ENCODE data around the gene NPIPB9. TPM values are rescaled to one million over a fixed set of nuclear protein-coding genes. Genes with fewer than 3 reads are reported as not detected.
"Not testable (repeated sequence)": the region's sequence is repeated elsewhere in the genome, so short reads cannot be mapped to it uniquely, and the experiment has no call there.

NPIPB9 gene
- total and polyA plus RNA-seq, 4 donors = 0.35 to 5.5 (median 1.8) TPM

DNA sequence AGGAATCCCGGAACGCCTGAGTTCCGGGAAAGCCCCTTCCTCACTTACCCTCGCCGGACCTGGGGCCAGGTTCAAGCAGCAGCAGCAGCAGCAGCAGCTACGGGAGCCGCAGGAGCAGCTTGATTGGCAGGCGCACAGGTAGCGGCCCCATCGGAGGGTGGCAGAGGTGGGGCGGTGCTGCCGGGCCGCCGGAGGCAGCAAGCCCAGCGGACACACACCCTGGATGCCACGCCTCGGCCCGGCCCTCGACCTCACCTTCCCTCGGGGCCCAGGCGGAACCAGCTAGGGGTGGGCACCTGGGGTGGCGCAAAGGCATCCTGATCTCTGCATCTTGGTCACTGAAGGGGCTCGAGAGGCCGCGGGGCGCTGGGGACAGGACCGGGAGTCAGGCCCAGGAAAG, 11.0 kb upstream of the NPIPB9 start:
- H3K36me3 ChIP-seq (ENCODE audit: control insufficient read depth in 4 of 4, insufficient read depth in 4 of 4, low read length in 4 of 4); H3K9ac ChIP-seq (ENCODE audit: insufficient read depth in 1 of 2, low read length in 2 of 2); H3K27ac ChIP-seq (ENCODE audit: low read depth in 1 of 2, low read length in 1 of 2); DNase-seq; H3K27me3 ChIP-seq (ENCODE audit: control insufficient read depth in 3 of 3, insufficient read depth in 3 of 3, low read length in 2 of 3); H3K4me3 ChIP-seq; H3K4me1 ChIP-seq (ENCODE audit: control insufficient read depth in 5 of 5, insufficient read depth in 5 of 5, low read length in 5 of 5); H3K9me3 ChIP-seq (ENCODE audit: control insufficient read depth in 4 of 4, insufficient read depth in 3 of 4, low read length in 3 of 4); ATAC-seq (ENCODE audit: insufficient read depth, low FRiP score): not testable (repeated sequence)
- WGBS, 2 donors = 6% methylated on average over 9 of the region's 27 CpGs; no CpG with 5 or more reads in 1 of the 2 donors

- H3K27me3 ChIP-seq (ENCODE audit: control insufficient read depth in 3 of 3, insufficient read depth in 3 of 3, low read length in 2 of 3); H3K9me3 ChIP-seq (ENCODE audit: control insufficient read depth in 4 of 4, insufficient read depth in 3 of 4, low read length in 3 of 4); H3K4me3 ChIP-seq; H3K4me1 ChIP-seq (ENCODE audit: control insufficient read depth in 5 of 5, insufficient read depth in 5 of 5, low read length in 5 of 5); H3K27ac ChIP-seq (ENCODE audit: low read depth in 1 of 2, low read length in 1 of 2); ATAC-seq (ENCODE audit: insufficient read depth, low FRiP score); H3K9ac ChIP-seq (ENCODE audit: insufficient read depth in 1 of 2, low read length in 2 of 2); H3K36me3 ChIP-seq (ENCODE audit: control insufficient read depth in 4 of 4, insufficient read depth in 4 of 4, low read length in 4 of 4): not testable (repeated sequence)
- peak in 1 of 3 donors; percentile 0 for DNase-seq
- WGBS, 2 donors = 73% methylated on average over 3 to 4 of the region's 9 CpGs
These were observed 10.3 kb upstream of the NPIPB9 start for GRCh38 chr16:28741295-28741694.

- H3K27me3 ChIP-seq (ENCODE audit: control insufficient read depth in 3 of 3, insufficient read depth in 3 of 3, low read length in 2 of 3); H3K9ac ChIP-seq (ENCODE audit: insufficient read depth in 1 of 2, low read length in 2 of 2); H3K27ac ChIP-seq (ENCODE audit: low read depth in 1 of 2, low read length in 1 of 2); H3K9me3 ChIP-seq (ENCODE audit: control insufficient read depth in 4 of 4, insufficient read depth in 3 of 4, low read length in 3 of 4); H3K4me3 ChIP-seq; DNase-seq; H3K4me1 ChIP-seq (ENCODE audit: control insufficient read depth in 5 of 5, insufficient read depth in 5 of 5, low read length in 5 of 5); ATAC-seq (ENCODE audit: insufficient read depth, low FRiP score); H3K36me3 ChIP-seq (ENCODE audit: control insufficient read depth in 4 of 4, insufficient read depth in 4 of 4, low read length in 4 of 4): not testable (repeated sequence)
- whole genome bisulfite sequencing, 2 donors = 20 to 21% methylated on average over 1 to 24 of the region's 62 CpGs
These were observed 4.8 kb upstream of the NPIPB9 start for GRCh38 chr16:28746618-28747350.

GRCh38 chr16:28749997-28750465, 1.6 kb upstream of the NPIPB9 start:
- not testable (repeated sequence) for H3K27me3 ChIP-seq (ENCODE audit: control insufficient read depth in 3 of 3, insufficient read depth in 3 of 3, low read length in 2 of 3); H3K4me1 ChIP-seq (ENCODE audit: control insufficient read depth in 5 of 5, insufficient read depth in 5 of 5, low read length in 5 of 5); H3K36me3 ChIP-seq (ENCODE audit: control insufficient read depth in 4 of 4, insufficient read depth in 4 of 4, low read length in 4 of 4); H3K4me3 ChIP-seq; H3K27ac ChIP-seq (ENCODE audit: low read depth in 1 of 2, low read length in 1 of 2); H3K9ac ChIP-seq (ENCODE audit: insufficient read depth in 1 of 2, low read length in 2 of 2); DNase-seq; H3K9me3 ChIP-seq (ENCODE audit: control insufficient read depth in 4 of 4, insufficient read depth in 3 of 4, low read length in 3 of 4)
- WGBS, 2 donors = 12 to 25% methylated on average over 8 to 18 of the region's 33 CpGs
- peak; percentile 100 for ATAC-seq (ENCODE audit: insufficient read depth, low FRiP score)

DNA sequence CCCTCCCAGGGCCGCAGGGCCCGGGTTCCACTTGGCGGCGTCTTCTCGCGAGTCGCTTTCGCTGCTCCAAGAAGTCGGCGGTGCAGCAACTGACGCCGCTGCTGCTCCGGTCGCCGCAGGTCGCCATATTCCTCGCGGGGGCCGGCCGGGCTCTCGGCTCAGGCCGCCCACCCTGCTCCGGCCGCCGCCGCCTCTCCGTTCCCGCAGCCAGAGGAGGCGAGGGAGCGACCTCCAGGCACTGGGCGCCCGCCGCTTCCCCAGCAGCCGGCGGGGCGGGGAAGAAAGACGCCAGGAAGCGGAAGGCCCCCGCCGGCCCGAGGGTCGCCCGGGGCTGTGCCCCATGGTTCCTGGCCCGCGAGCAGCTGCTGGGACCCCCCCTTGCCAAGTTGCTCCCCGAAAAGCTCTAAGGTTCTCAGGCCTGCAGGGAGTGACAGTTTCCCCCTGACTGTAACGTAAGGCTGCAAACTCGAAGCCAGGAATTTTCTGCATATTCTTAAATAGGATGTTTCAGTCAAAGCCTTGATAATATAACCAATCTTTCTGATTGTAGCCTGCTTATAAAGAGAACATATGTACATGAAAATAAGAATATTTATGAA, 1.0 kb upstream of the NPIPB9 start:
- no CpG with 5 or more reads among the region's 48 CpGs for WGBS, 2 donors
- not testable (repeated sequence) for H3K27me3 ChIP-seq (ENCODE audit: control insufficient read depth in 3 of 3, insufficient read depth in 3 of 3, low read length in 2 of 3); H3K36me3 ChIP-seq (ENCODE audit: control insufficient read depth in 4 of 4, insufficient read depth in 4 of 4, low read length in 4 of 4); H3K9me3 ChIP-seq (ENCODE audit: control insufficient read depth in 4 of 4, insufficient read depth in 3 of 4, low read length in 3 of 4); DNase-seq; H3K9ac ChIP-seq (ENCODE audit: insufficient read depth in 1 of 2, low read length in 2 of 2); H3K4me1 ChIP-seq (ENCODE audit: control insufficient read depth in 5 of 5, insufficient read depth in 5 of 5, low read length in 5 of 5); H3K27ac ChIP-seq (ENCODE audit: low read depth in 1 of 2, low read length in 1 of 2); H3K4me3 ChIP-seq
- peak; percentile 30 for ATAC-seq (ENCODE audit: insufficient read depth, low FRiP score)

GRCh38 chr16:28781697-28782096, 30.1 kb downstream of the NPIPB9 start:
- not testable (repeated sequence) for H3K27ac ChIP-seq (ENCODE audit: low read depth in 1 of 2, low read length in 1 of 2); ATAC-seq (ENCODE audit: insufficient read depth, low FRiP score); H3K4me3 ChIP-seq; H3K9me3 ChIP-seq (ENCODE audit: control insufficient read depth in 4 of 4, insufficient read depth in 3 of 4, low read length in 3 of 4); H3K4me1 ChIP-seq (ENCODE audit: control insufficient read depth in 5 of 5, insufficient read depth in 5 of 5, low read length in 5 of 5); H3K27me3 ChIP-seq (ENCODE audit: control insufficient read depth in 3 of 3, insufficient read depth in 3 of 3, low read length in 2 of 3); H3K36me3 ChIP-seq (ENCODE audit: control insufficient read depth in 4 of 4, insufficient read depth in 4 of 4, low read length in 4 of 4); H3K9ac ChIP-seq (ENCODE audit: insufficient read depth in 1 of 2, low read length in 2 of 2); DNase-seq
- WGBS, 2 donors = no CpG with 5 or more reads among the region's 6 CpGs

DNA sequence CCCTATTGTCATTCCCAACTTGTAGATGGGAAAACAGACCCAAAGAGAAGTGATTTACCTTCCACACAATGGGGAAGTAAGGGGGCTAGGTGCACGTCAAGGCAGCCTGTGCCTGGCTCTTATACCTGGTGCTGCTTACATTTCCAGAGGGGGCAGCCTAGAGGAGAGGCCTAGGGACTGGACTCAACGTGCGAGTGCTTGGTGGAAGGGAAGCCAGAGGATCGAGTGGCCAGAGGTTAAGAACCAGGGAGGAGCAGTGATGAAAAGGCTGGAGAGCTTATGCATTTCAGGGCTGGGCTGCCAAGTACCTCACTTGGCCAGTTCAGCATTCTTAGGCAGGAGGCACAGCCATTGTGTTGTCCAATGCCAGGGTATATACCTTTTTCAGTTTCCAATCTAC, 30.8 kb downstream of the NPIPB9 start:
- no CpG with 5 or more reads among the region's 4 CpGs for WGBS, 2 donors

More for the DNA sequence above, 30.8 kb downstream of the NPIPB9 start:
- not testable (repeated sequence) for H3K9ac ChIP-seq (ENCODE audit: insufficient read depth in 1 of 2, low read length in 2 of 2); H3K4me1 ChIP-seq (ENCODE audit: control insufficient read depth in 5 of 5, insufficient read depth in 5 of 5, low read length in 5 of 5); H3K27ac ChIP-seq (ENCODE audit: low read depth in 1 of 2, low read length in 1 of 2); H3K36me3 ChIP-seq (ENCODE audit: control insufficient read depth in 4 of 4, insufficient read depth in 4 of 4, low read length in 4 of 4); H3K27me3 ChIP-seq (ENCODE audit: control insufficient read depth in 3 of 3, insufficient read depth in 3 of 3, low read length in 2 of 3); H3K4me3 ChIP-seq; DNase-seq; ATAC-seq (ENCODE audit: insufficient read depth, low FRiP score); H3K9me3 ChIP-seq (ENCODE audit: control insufficient read depth in 4 of 4, insufficient read depth in 3 of 4, low read length in 3 of 4)
